Measurements from ENCODE around the gene SLC25A31. TPM values are rescaled to one million over a fixed set of nuclear protein-coding genes. Genes with fewer than 3 reads are reported as not detected.
A peak's percentile ranks its signal among the peaks of the same experiment; 100 is the strongest.

SLC25A31 gene
- total RNA-seq, 1 experiment from 2014 or later, result not detected

GRCh38 chr4:127756906-127757305, 26.7 kb downstream of the SLC25A31 start:
- no peak for DNase-seq (ENCODE audit: low read depth in 1 of 2, low spot score in 2 of 2)
- no peaks in the 10 kb centered on the region for H3K4me1 ChIP-seq (replicated peaks)
- H3K36me3 ChIP-seq, result no peaks in the 10 kb centered on the region
- H3K27me3 ChIP-seq (replicated peaks), result no peaks in the 10 kb centered on the region
- H3K4me3 ChIP-seq, result no peak overlapping the region
- H3K9me3 ChIP-seq (replicated peaks), result no peaks in the 10 kb centered on the region
- no peak overlapping the region for H3K27ac ChIP-seq

GRCh38 chr4:127759228-127759820, 29.1 kb downstream of the SLC25A31 start:
- Histone ChIP-seq H3K4me3 (no peak overlapping the region), H3K27me3 (replicated peaks) (no peaks in the 10 kb centered on the region), H3K36me3 (no peaks in the 10 kb centered on the region), H3K27ac (no peak overlapping the region), H3K9me3 (replicated peaks) (no peaks in the 10 kb centered on the region), H3K4me1 (replicated peaks) (no peaks in the 10 kb centered on the region)
- no peak for DNase-seq (ENCODE audit: low read depth in 1 of 2, low spot score in 2 of 2)

GRCh38 chr4:127759893-127760292, 29.7 kb downstream of the SLC25A31 start:
- Histone ChIP-seq H3K4me3 (no peak overlapping the region), H3K27ac (no peak overlapping the region), H3K36me3 (no peaks in the 10 kb centered on the region), H3K9me3 (replicated peaks) (no peaks in the 10 kb centered on the region), H3K4me1 (replicated peaks) (no peaks in the 10 kb centered on the region), H3K27me3 (replicated peaks) (no peaks in the 10 kb centered on the region)
- no peak for DNase-seq (ENCODE audit: low read depth in 1 of 2, low spot score in 2 of 2)

- Histone ChIP-seq H3K27ac (no peak overlapping the region), H3K36me3 (no peaks in the 10 kb centered on the region), H3K4me3 (no peak overlapping the region), H3K4me1 (replicated peaks) (no peaks in the 10 kb centered on the region), H3K27me3 (replicated peaks) (0 out of 2 replicates have a peak, but pooled peaks cover 5% of the 10 kb centered on the region), H3K9me3 (replicated peaks) (no peaks in the 10 kb centered on the region)
- no peak for DNase-seq (ENCODE audit: low read depth in 1 of 2, low spot score in 2 of 2)
These were observed 41.5 kb downstream of the SLC25A31 start for GRCh38 chr4:127771535-127772275.

GRCh38 chr4:127772769-127773671, 42.8 kb downstream of the SLC25A31 start:
- H3K4me1 ChIP-seq (replicated peaks), result no peaks in the 10 kb centered on the region
- no peaks in the 10 kb centered on the region for H3K36me3 ChIP-seq
- no peak for DNase-seq (ENCODE audit: low read depth in 1 of 2, low spot score in 2 of 2)
- H3K27ac ChIP-seq, result no peak overlapping the region
- no peak overlapping the region for H3K4me3 ChIP-seq
- no peaks in the 10 kb centered on the region for H3K9me3 ChIP-seq (replicated peaks)
- H3K27me3 ChIP-seq (replicated peaks), result 0 out of 2 replicates have a peak, but pooled peaks cover 5% of the 10 kb centered on the region

- Histone ChIP-seq H3K36me3 (no peaks in the 10 kb centered on the region), H3K27ac (no peak overlapping the region), H3K4me3 (no peak overlapping the region), H3K4me1 (replicated peaks) (no peaks in the 10 kb centered on the region), H3K9me3 (replicated peaks) (no peaks in the 10 kb centered on the region), H3K27me3 (replicated peaks) (no peaks in the 10 kb centered on the region)
- no peak for DNase-seq (ENCODE audit: low read depth in 1 of 2, low spot score in 2 of 2)
These were observed 45.6 kb downstream of the SLC25A31 start for GRCh38 chr4:127775843-127776242.

- Histone ChIP-seq H3K4me3 (no peak overlapping the region), H3K27ac (no peak overlapping the region), H3K4me1 (replicated peaks) (peaks cover 5% of the 10 kb centered on the region), H3K27me3 (replicated peaks) (no peaks in the 10 kb centered on the region; the same call in 1 of the 2 replicates), H3K9me3 (replicated peaks) (no peaks in the 10 kb centered on the region), H3K36me3 (no peaks in the 10 kb centered on the region)
- no peak for DNase-seq (ENCODE audit: low read depth in 1 of 2, low spot score in 2 of 2)
These were observed 46.4 kb downstream of the SLC25A31 start for GRCh38 chr4:127776620-127777019.

GRCh38 chr4:127777487-127777886, 47.3 kb downstream of the SLC25A31 start:
- Histone ChIP-seq H3K9me3 (replicated peaks) (no peaks in the 10 kb centered on the region), H3K36me3 (no peaks in the 10 kb centered on the region), H3K4me1 (replicated peaks) (peaks cover 9% of the 10 kb centered on the region), H3K27me3 (replicated peaks) (no peaks in the 10 kb centered on the region; the same call in none of the 2 replicates), H3K27ac (no peak overlapping the region), H3K4me3 (no peak overlapping the region)
- DNase-seq (ENCODE audit: low read depth in 1 of 2, low spot score in 2 of 2), result no peak

GRCh38 chr4:127778102-127778501, 47.9 kb downstream of the SLC25A31 start:
- H3K4me1 ChIP-seq (replicated peaks), result peaks cover 13% of the 10 kb centered on the region
- no peak overlapping the region for H3K4me3 ChIP-seq
- DNase-seq (ENCODE audit: low read depth in 1 of 2, low spot score in 2 of 2), result no peak
- no peaks in the 10 kb centered on the region for H3K9me3 ChIP-seq (replicated peaks)
- H3K27ac ChIP-seq, result no peak overlapping the region
- H3K36me3 ChIP-seq, result no peaks in the 10 kb centered on the region
- H3K27me3 ChIP-seq (replicated peaks), result no peaks in the 10 kb centered on the region; the same call in none of the 2 replicates

- H3K36me3 ChIP-seq, result no peaks in the 10 kb centered on the region
- H3K9me3 ChIP-seq (replicated peaks), result no peaks in the 10 kb centered on the region
- no peak for DNase-seq (ENCODE audit: low read depth in 1 of 2, low spot score in 2 of 2)
- no peak overlapping the region for H3K4me3 ChIP-seq
- no peak overlapping the region for H3K27ac ChIP-seq
- peaks cover 20% of the 10 kb centered on the region for H3K4me1 ChIP-seq (replicated peaks)
- no peaks in the 10 kb centered on the region; the same call in none of the 2 replicates for H3K27me3 ChIP-seq (replicated peaks)
These were observed 50.4 kb downstream of the SLC25A31 start for GRCh38 chr4:127780598-127780997.

- peak overlapping the region; percentile 13 for H3K27ac ChIP-seq
These were observed 51.3 kb downstream of the SLC25A31 start for GRCh38 chr4:127781300-127782024.

GRCh38 chr4:127782025-127782274, 51.8 kb downstream of the SLC25A31 start:
- peak overlapping the region; percentile 13 for H3K27ac ChIP-seq
- peak in 1 of 2 experiments; percentile 78 for DNase-seq (ENCODE audit: low read depth in 1 of 2, low spot score in 2 of 2)
- peaks cover 20% of the 10 kb centered on the region for H3K4me1 ChIP-seq (replicated peaks)
- no peaks in the 10 kb centered on the region for H3K9me3 ChIP-seq (replicated peaks)
- no peaks in the 10 kb centered on the region for H3K36me3 ChIP-seq
- H3K27me3 ChIP-seq (replicated peaks), result no peaks in the 10 kb centered on the region; the same call in none of the 2 replicates
- H3K4me3 ChIP-seq, result peak overlapping the region; percentile 52

More at GRCh38 chr4:127781300-127782024, 51.3 kb downstream of the SLC25A31 start:
- Histone ChIP-seq H3K4me3 (peak overlapping the region; percentile 52), H3K4me1 (replicated peaks) (peaks cover 20% of the 10 kb centered on the region), H3K9me3 (replicated peaks) (no peaks in the 10 kb centered on the region), H3K27me3 (replicated peaks) (no peaks in the 10 kb centered on the region; the same call in none of the 2 replicates), H3K36me3 (no peaks in the 10 kb centered on the region)
- peak; percentile 61 to 62 for DNase-seq (ENCODE audit: low read depth in 1 of 2, low spot score in 2 of 2)

- Histone ChIP-seq H3K9me3 (replicated peaks) (no peaks in the 10 kb centered on the region), H3K27ac (peak within 1 kb of the TSS; percentile 13), H3K36me3 (no peaks in the 10 kb centered on the region), H3K4me1 (replicated peaks) (peaks cover 20% of the 10 kb centered on the region), H3K27me3 (replicated peaks) (no peaks in the 10 kb centered on the region; the same call in none of the 2 replicates), H3K4me3 (peak within 1 kb of the TSS; percentile 52)
- peak; percentile 45 to 82 for DNase-seq (ENCODE audit: low read depth in 1 of 2, low spot score in 2 of 2)
These were observed 52.2 kb downstream of the SLC25A31 start, which contains the start of gene HSPA4L for GRCh38 chr4:127782275-127783025. Gene HSPA4L, plus strand, starts transcription at chr4:127782322. Its CDS starts 229 bp downstream, at chr4:127782551.

Data from SJSA1 (cell line).